Cardiac ventricle fibroblast (primary cell): ENCODE results near the gene DMAC1. TPM values are rescaled to one million over a fixed set of nuclear protein-coding genes. Genes with fewer than 3 reads are reported as not detected.

ENCODE experiments used
- total RNA-seq: library from RNA; depleted of rRNA; stranded (reverse); fragments of >200 nt; gene quantifications from 2 replicates; pipeline ENCODE4 v1.2.3, GENCODE V29; 2015

The DMAC1 gene
- 17.9 and 18.4 TPM in 2 replicates for total RNA-seq

GRCh38 chr9:7799234-7799943, at the start of gene DMAC1:
DMAC1 (minus strand) TSS chr9:7799778; CDS start chr9:7799734, 44 bp downstream.

